ENCODE measurements around the gene RNF115. TPM values are rescaled to one million over a fixed set of nuclear protein-coding genes. Genes with fewer than 3 reads are reported as not detected.

The RNF115 gene
- 7.9 and 9.9 TPM in 2 replicates for total RNA-seq

GRCh38 chr1:145823565-145824498, at the start of gene RNF115, which contains the start of gene POLR3C:
Gene RNF115, minus strand, starts transcription at chr1:145824095. Its CDS starts 222 bp downstream, at chr1:145823873.
Gene POLR3C, plus strand, starts transcription at chr1:145824200. Its CDS starts 1,577 bp downstream, at chr1:145825777.

GRCh38 chr1:145858901-145859490, 35.1 kb upstream of the RNF115 start, which contains the start of gene PIAS3:
Gene PIAS3, minus strand, starts transcription at chr1:145859081. Its CDS starts 91 bp downstream, at chr1:145858990.

GRCh38 chr1:145845514-145846161, 21.7 kb upstream of the RNF115 start, which contains the start of gene NUDT17:
Gene NUDT17, plus strand, starts transcription at chr1:145845630. Its CDS starts 11 bp downstream, at chr1:145845641.

GRCh38 chr1:145719230-145720079, 104.4 kb downstream of the RNF115 start, which contains the start of gene CD160:
Gene CD160, plus strand, starts transcription at chr1:145719499. Its CDS starts 8,829 bp downstream, at chr1:145728328.

GRCh38 chr1:145707183-145707867, 116.6 kb downstream of the RNF115 start, which contains the start of gene PDZK1:
Gene PDZK1, minus strand, starts transcription at chr1:145707368. Its CDS starts 19,347 bp downstream, at chr1:145688021.

Other genes with a start within 250 kb of the RNF115 start
- gene GPR89A, start 216.1 kb downstream of the RNF115 start, total RNA-seq = 24.8 and 32.6 TPM in 2 replicates
- gene PDZK1, start 116.7 kb downstream of the RNF115 start, total RNA-seq = under 0.01 and 10.4 TPM in 2 replicates
- gene CD160, start 104.6 kb downstream of the RNF115 start, total RNA-seq = under 0.01 TPM in 1 of 2 replicates, not detected in the other
- gene POLR3C, start 105 bp upstream of the RNF115 start, total RNA-seq = 23.7 and 33.7 TPM in 2 replicates
- 2.7 and 3.2 TPM in 2 replicates for gene NUDT17, start 21.5 kb upstream of the RNF115 start, total RNA-seq
- 4.8 and 10.0 TPM in 2 replicates for gene PIAS3, start 35.0 kb upstream of the RNF115 start, total RNA-seq
- gene ANKRD35, start 61.8 kb upstream of the RNF115 start, total RNA-seq = 0.24 and 2.6 TPM in 2 replicates
- 0.24 and 0.64 TPM in 2 replicates for gene ITGA10, start 86.0 kb upstream of the RNF115 start, total RNA-seq
- 22.9 and 27.5 TPM in 2 replicates for gene PEX11B, start 94.6 kb upstream of the RNF115 start, total RNA-seq
- gene RBM8A, start 103.4 kb upstream of the RNF115 start, total RNA-seq = 84.2 and 170 TPM in 2 replicates
- 4.8 and 5.8 TPM in 2 replicates for gene LIX1L, start 133.9 kb upstream of the RNF115 start, total RNA-seq
- 1.1 TPM in 1 of 2 replicates, not detected in the other for gene ANKRD34A, start 140.5 kb upstream of the RNF115 start, total RNA-seq
- gene POLR3GL, start 140.6 kb upstream of the RNF115 start, total RNA-seq = 5.1 and 6.3 TPM in 2 replicates
- gene TXNIP, start 172.5 kb upstream of the RNF115 start, total RNA-seq = 38.2 and 63.6 TPM in 2 replicates
- not detected in 2 replicates for gene HJV, start 197.6 kb upstream of the RNF115 start, total RNA-seq